HCT116 (cell line): Measurements from ENCODE around the gene KCNJ18.
"Not testable (repeated sequence)": the region's sequence is repeated elsewhere in the genome, so short reads cannot be mapped to it uniquely, and the experiment has no call there.

Experiments
- ATF3 ChIP-seq: IDR thresholded peaks from 2 replicates; pipeline ENCODE4 v1.6.1; 2012
- EZH2 ChIP-seq: fragments of 200-600 bp; sonication (generic); IDR thresholded peaks from 2 replicates; pipeline ENCODE4 v1.6.1; 2017; ENCODE audit warnings: antibody characterized with exemption, mixed run types
- EZH2phosphoT487 ChIP-seq: fragments of 200-600 bp; IDR thresholded peaks from 2 replicates; pipeline ENCODE4 v1.6.1; 2018; ENCODE audit warnings: antibody characterized with exemption, borderline replicate concordance
- JUND ChIP-seq: IDR thresholded peaks from 2 replicates; pipeline ENCODE4 v1.6.1; 2012
- POLR2A ChIP-seq: IDR thresholded peaks from 2 replicates; pipeline ENCODE4 v1.7.0; 2011; ENCODE audit warnings: borderline replicate concordance; ENCODE audit not compliant: insufficient read depth, insufficient read length; ENCODE audit errors: extremely low read depth
- POLR2AphosphoS5 ChIP-seq: IDR thresholded peaks from 2 replicates; pipeline ENCODE4 v1.6.1; 2011; ENCODE audit warnings: mild to moderate bottlenecking, low read depth, low read length, moderate library complexity

GRCh38 chr17:21671437-21671836, 20.9 kb upstream of the KCNJ18 start:
- not testable (repeated sequence) for TF ChIP-seq ATF3, JUND, EZH2phosphoT487, POLR2A, POLR2AphosphoS5, EZH2
